GM08714 (cell line): ENCODE data around the gene PUSL1.

Source experiments
- H3K4me3 ChIP-seq: fragments of 200-500 bp; sonication (Bioruptor generic); 2 replicates; pipeline ENCODE4 v1.5.1; 2014; ENCODE audit warnings: mild to moderate bottlenecking, low read length, inconsistent platforms
- ZNF274 ChIP-seq: IDR thresholded peaks from 2 replicates; pipeline ENCODE4 v1.6.1; 2012; ENCODE audit warnings: mild to moderate bottlenecking, low read depth, low read length

Gene PUSL1

DNA sequence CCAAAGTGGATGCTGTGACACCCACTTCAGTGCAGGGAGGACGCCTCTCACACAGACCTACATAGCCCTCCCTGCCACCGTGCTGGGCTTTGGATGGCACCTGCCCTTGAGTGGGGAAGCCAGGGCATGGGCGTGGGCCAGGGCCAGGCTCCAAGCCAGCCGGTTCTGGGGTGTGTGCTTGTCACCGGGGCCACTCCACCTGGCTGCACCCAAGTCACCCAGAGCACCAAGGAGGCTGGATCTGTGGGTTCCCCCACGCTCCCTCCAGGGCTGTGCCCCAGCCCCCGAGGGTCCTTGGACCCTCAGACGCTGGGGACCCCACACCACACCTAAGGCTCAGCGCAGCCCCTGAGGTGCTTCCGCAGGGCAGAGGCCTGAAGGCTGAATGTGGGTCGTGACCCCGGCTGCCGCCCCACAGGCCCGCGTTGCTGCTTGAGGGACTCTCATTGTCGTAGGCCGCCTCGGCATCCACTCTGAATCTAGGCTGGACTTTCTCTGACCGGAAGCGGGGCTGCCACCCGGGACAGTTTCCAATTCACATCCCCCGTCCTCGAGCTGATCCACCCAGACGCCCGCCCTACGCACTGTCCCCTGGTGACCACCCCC, 48.5 kb downstream of the PUSL1 start:
- no peak for TF ChIP-seq ZNF274
- no peak overlapping the region for H3K4me3 ChIP-seq

- no peak overlapping the region for H3K4me3 ChIP-seq
- no peak for TF ChIP-seq ZNF274
These were observed 49.6 kb downstream of the PUSL1 start for GRCh38 chr1:1357871-1358432.

- no peak for TF ChIP-seq ZNF274
These were observed 50.3 kb downstream of the PUSL1 start, which contains the start of gene MXRA8 for GRCh38 chr1:1358433-1359271. TSS of gene MXRA8 (minus strand) at chr1:1358555. CDS start at chr1:1358504, 51 bp downstream.

DNA sequence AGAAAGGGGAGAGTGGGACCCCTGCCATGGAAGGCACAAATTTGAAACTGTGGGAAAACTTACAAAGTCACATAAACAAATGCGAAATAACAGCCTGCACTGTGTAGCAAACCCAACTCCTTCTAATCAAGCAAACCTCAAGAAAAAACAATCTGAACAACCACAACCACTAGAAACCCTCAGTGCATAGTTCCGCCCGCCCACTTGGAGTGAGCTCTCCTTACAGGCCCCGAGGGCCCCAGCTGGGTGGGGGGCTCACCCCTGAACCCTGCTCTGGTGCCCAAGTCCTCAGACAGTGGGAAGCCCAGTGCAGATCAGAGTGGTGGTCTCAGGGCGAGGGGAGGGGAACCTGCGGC, 50.9 kb downstream of the PUSL1 start:
- no peak for TF ChIP-seq ZNF274
- no peak overlapping the region for H3K4me3 ChIP-seq

More at GRCh38 chr1:1358433-1359271, 50.3 kb downstream of the PUSL1 start, which contains the start of gene MXRA8:
- no peak within 1 kb of the TSS for H3K4me3 ChIP-seq

GRCh38 chr1:1359664-1360468, 51.5 kb downstream of the PUSL1 start:
- no peak overlapping the region for H3K4me3 ChIP-seq
- TF ChIP-seq ZNF274, result no peak

DNA sequence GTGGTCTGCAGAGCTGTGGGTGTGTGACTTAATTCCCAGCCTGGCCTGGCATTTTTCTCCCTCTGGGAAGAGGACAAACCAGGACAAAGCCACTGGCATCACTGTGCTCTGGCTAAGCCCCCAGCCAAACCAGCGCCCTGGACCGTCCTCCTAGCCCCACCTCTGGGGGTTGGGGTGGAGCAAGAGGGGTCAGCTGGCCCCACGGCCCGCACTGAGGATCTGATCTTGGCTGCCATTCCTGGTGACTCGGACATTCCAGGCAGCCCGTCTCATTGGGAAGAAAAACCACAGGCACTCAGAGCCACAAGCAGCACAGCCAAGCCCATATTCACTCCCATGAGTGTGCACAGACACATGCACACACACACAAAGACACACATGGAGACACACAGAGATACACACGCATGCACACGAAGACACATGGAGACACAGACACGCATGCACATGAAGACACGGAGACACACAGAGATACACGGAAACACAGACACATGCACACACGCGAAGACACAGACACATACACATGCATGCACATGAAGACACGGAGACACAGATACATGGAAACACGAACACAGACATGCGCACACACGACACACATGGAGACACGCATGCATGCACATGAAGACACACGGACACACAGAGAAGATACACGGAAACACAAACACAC, 52.2 kb downstream of the PUSL1 start:
- TF ChIP-seq ZNF274, result no peak
- no peak overlapping the region for H3K4me3 ChIP-seq
